ENCODE results near the gene BSN. TPM values are rescaled to one million over a fixed set of nuclear protein-coding genes. Genes with fewer than 3 reads are reported as not detected.

Gene BSN
- total RNA-seq, 4 donors from 2014 or later, result under 0.01 to 0.38 (median 0.16) TPM; not detected in 1

DNA sequence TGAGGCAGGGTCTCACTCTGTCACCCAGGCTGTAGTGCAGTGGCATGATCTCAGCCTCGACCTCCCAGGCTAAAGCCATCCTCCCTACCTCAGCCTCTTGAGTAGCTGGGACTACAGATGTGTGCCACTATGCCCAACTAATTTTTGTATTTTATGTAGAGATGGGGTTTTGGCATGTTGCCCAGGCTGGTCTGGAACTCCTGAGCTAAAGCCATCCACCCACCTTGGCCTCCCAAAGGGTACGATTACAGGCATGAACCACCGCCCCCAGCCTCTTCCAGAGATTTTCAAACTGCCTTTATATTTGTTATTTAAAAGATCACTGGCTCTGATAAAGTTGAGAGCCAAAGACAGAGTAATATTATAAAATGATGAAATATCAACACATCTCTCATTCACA, 37.3 kb downstream of the BSN start:
- TF ChIP-seq, protein P1, sequence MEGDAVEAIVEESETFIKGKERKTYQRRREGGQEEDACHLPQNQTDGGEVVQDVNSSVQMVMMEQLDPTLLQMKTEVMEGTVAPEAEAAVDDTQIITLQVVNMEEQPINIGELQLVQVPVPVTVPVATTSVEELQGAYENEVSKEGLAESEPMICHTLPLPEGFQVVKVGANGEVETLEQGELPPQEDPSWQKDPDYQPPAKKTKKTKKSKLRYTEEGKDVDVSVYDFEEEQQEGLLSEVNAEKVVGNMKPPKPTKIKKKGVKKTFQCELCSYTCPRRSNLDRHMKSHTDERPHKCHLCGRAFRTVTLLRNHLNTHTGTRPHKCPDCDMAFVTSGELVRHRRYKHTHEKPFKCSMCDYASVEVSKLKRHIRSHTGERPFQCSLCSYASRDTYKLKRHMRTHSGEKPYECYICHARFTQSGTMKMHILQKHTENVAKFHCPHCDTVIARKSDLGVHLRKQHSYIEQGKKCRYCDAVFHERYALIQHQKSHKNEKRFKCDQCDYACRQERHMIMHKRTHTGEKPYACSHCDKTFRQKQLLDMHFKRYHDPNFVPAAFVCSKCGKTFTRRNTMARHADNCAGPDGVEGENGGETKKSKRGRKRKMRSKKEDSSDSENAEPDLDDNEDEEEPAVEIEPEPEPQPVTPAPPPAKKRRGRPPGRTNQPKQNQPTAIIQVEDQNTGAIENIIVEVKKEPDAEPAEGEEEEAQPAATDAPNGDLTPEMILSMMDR (IDR thresholded peaks at IDR 0.05; ENCODE audit: low read depth), result no peak

DNA sequence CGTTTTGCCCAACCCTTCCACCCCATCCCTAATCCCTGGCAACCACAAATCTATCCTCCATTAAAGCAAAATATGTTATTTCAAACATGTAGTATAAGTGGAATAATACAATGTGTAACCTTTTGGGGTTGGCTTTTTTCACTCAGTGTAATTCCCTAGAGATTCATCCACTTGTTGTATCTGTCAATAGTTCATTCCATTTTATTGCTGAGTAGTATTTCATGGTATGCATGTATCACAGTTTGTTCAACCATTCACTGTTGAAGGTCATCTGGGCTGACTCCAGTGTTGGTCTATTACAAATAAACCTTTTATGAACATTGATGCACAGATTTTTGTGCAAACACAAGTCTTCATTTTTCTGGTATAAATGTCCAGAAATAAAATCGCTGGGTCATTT, 38.8 kb downstream of the BSN start:
- TF ChIP-seq, protein P1 (IDR thresholded peaks at IDR 0.05; ENCODE audit: low read depth), result no peak

DNA sequence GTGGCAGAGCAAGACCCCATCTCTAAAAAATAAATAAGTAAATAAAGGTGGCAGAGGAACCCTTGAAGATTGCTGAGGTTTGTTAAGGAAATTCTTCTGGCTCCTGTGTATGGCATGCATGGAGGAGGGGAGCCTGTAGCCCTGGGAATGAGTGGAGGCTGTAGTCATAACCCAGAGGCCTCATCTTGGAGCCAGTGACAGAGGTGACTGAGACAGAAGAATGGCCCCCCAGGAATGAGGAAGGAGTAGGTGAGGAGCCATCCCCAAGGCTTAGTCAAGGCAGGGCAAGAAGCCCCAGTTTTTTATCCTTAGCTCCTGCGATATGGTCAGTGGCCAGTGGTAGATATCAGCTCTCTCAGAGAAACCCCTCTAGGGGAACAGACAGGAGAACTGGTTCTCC, 46.5 kb downstream of the BSN start:
- TF ChIP-seq, protein P1 (IDR thresholded peaks at IDR 0.05; ENCODE audit: low read depth), result no peak

DNA sequence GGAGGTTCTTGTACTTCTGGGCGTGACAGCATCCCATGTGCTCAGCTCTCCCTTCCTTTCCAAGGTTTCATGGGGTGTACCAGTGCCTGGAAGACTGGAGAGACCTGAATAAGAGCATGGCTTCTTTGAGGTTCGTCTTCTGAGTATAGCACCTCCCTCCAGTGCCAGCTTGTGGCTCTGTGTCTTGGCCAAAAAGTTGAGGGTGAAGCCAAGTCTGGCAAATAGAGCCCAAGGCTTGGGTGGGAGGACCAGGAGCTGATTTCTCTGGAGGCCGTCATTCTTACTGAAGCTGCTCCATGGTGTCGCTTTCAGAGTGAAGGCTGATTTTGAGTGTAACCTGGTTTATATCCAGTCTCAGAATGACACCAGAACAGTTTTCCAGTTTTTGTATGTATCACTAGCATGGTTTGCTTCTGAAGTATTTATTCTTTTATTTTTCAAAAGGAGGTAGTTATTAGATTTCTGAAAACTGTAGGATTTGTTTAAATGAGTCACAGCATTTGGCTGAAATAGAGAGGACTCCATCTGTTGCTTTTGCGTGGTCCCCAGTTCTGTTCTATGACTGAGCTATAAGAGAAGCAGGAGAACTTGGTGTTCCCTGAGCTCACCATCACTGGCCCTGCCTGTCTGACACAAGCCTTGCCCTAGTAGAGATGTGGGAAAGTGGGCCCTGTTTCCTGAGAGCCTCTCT, 47.2 kb downstream of the BSN start:
- TF ChIP-seq, protein P1 (IDR thresholded peaks at IDR 0.05; ENCODE audit: low read depth), result no peak

DNA sequence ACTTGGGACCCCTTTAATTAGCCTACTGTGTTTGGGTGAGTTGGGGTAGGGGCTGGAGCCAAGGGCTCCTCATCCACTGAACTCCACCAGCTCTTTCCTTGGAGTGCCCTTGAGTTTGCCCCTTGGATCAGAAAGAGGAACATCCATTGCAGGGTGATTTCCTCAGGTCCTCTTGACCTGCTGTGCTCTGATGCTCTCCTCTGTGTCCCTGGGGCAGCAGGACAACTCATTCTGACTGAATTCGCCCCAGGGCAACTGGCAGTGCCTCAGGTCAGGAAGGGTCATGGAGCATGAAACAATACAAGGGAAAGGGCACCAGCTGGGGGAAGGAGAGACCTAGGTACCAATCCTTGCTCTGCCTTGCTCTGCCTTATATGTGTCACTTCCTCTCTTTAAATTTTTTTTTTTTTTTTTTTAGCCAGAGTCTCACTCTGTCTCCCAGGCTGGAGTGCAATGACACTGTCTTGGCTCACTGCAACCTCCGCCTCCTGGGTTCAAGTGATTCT, 47.8 kb downstream of the BSN start:
- TF ChIP-seq, protein P1 (IDR thresholded peaks at IDR 0.05; ENCODE audit: low read depth), result no peak

DNA sequence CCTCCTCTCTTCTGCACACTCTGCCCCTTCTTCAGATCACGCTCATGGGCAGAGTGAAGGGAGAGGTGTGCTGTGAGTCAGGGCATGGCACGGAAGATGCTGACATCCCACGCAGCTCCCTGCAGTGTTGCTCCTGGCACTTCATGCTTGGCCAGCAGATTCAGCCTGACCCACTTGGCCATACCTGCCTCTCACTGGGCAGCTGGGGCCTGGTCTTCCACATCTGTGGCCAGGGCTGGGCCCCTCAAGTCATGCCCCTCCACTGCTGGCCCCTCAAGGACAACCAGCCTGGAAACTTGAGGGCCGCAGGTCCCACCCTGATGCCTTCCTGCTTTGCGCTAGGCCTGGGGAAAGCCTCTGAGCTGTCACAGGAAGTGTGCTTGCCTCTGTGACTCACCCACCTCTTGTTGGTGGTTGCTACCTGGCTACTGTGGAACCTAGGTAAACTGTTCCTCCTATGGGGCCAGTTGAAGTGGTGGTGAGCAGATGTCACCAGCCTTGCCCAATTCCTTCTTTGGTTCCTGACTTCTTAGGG, 48.7 kb downstream of the BSN start:
- TF ChIP-seq, protein P1 (IDR thresholded peaks at IDR 0.05; ENCODE audit: low read depth), result no peak

DNA sequence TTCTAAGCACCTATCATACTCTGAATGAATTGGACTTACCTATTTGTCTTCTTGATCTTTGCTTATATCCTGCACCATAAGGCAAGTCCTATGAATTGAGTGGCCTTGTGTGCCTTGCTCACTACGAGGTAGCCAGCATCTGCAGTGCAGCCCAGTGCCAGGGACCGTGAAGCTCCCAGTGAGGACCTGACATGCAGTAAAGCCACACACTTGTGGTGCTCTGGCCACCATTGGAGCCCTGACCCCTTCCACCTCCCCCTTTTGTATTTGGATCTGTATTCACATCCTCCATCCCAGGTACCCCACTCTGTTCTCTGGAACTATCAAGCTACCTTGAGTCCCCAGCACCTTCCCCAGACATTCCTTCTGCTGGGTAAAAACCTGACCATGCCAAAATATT, 52.1 kb downstream of the BSN start:
- TF ChIP-seq, protein P1 (IDR thresholded peaks at IDR 0.05; ENCODE audit: low read depth), result no peak

All from subcutaneous adipose tissue (tissue), 4 donors.